K562 (cell line): Measurements from ENCODE around the gene SUCO. TPM values are rescaled to one million over a fixed set of nuclear protein-coding genes. Genes with fewer than 3 reads are reported as not detected.

Experiments
- ATAC-seq: fragments of 200-7000 bp; cut with Tn5 transposase; 3 replicates; pipeline ENCODE4 v1.9.1; 2020; ENCODE audit warnings: moderate library complexity
- BruUV-seq: library from RNA; stranded (reverse); fragments of 400-500 nt; replicated peaks from 2 replicates; lab custom pipeline; 2021; lab: Mats Ljungman, UMichigan
- CTCF ChIA-PET: fragments of 300-600 bp; formaldehyde crosslinking; extraction: SDS; loops from one replicate; lab custom pipeline; 2021; ENCODE audit warnings: low intra/inter-chr PET ratio; lab: Yijun Ruan, JAX
- POLR2A ChIA-PET: fragments of 300-600, 350-650 bp; sonication (Branson Sonifier 250); formaldehyde crosslinking; extraction: SDS; loops from one replicate; lab custom pipeline; 2021; ENCODE audit warnings: antibody characterized with exemption, inconsistent platforms; lab: Yijun Ruan, JAX
- DNase-seq, 4 experiments: peaks; one replicate each; pipeline versions ENCODE4 v3.0.0 to v3.0.0-alpha.2; 2011 to 2018; ENCODE audit warnings: low spot score in 3 of 4, mixed read lengths in 3 of 4; ENCODE audit errors: extremely low read depth in 1 of 4
- FAIRE-seq: peaks from 2 replicates; lab custom pipeline; 2011; peaks lifted over from hg19 to GRCh38; lab: Jason Lieb, UNC
- H2AFZ ChIP-seq: 2 replicates; pipeline ENCODE4 v1.6.0; 2011; ENCODE audit warnings: low read depth, low read length, control low read depth, inconsistent platforms
- H3K27ac ChIP-seq: fragments of 200-600 bp; 3 replicates; pipeline ENCODE4 v1.8.0; 2011; ENCODE audit warnings: low read depth, mild to moderate bottlenecking, control low read depth, inconsistent platforms, low read length, moderate library complexity, mixed read lengths; ENCODE audit errors: extremely low read depth
- H3K27me3 ChIP-seq, 2 experiments: fragments of 300-600 bp in 1 of 2; 2 replicates in 1 of 2; 3 replicates in 1 of 2; pipeline versions ENCODE4 v1.6.0 to v1.8.0; 2011; ENCODE audit warnings: inconsistent platforms in 2 of 2, low read length in 2 of 2, mild to moderate bottlenecking in 1 of 2, mixed read lengths in 1 of 2, moderate library complexity in 1 of 2; ENCODE audit not compliant: control insufficient read depth in 2 of 2, insufficient read depth in 2 of 2
- H3K36me3 ChIP-seq: fragments of 300-600 bp; 3 replicates; pipeline ENCODE4 v1.8.0; 2011; ENCODE audit warnings: mild to moderate bottlenecking, low read length, inconsistent platforms; ENCODE audit not compliant: control insufficient read depth, insufficient read depth
- H3K4me1 ChIP-seq, 2 experiments: fragments of 200-600 bp in 1 of 2; replicated peaks in 1 of 2; 2 replicates in 1 of 2; 3 replicates in 1 of 2; pipeline versions ENCODE4 v1.5.1 to v1.8.0; 2011; ENCODE audit warnings: inconsistent platforms in 2 of 2, low read length in 2 of 2, mild to moderate bottlenecking in 1 of 2, mixed read lengths in 1 of 2, moderate library complexity in 1 of 2; ENCODE audit not compliant: control insufficient read depth in 2 of 2, insufficient read depth in 2 of 2
- H3K4me2 ChIP-seq: 2 replicates; pipeline ENCODE4 v1.6.1; 2011; ENCODE audit warnings: low read length, control low read depth, inconsistent platforms, mixed read lengths; ENCODE audit not compliant: insufficient read depth
- H3K4me3 ChIP-seq: fragments of 200-600 bp; sonication (generic), shearing (Covaris generic); 2 replicates; pipeline ENCODE4 v1.5.1; 2016; ENCODE audit warnings: control low read depth, inconsistent platforms
- H3K79me2 ChIP-seq: fragments of 200-600 bp; 3 replicates; pipeline ENCODE4 v1.8.0; 2011; ENCODE audit warnings: low read length, inconsistent platforms; ENCODE audit not compliant: control insufficient read depth, insufficient read depth
- H3K9ac ChIP-seq, 2 experiments: 2 replicates each; pipeline versions ENCODE4 v1.6.0 to v1.6.1; 2011; ENCODE audit warnings: low read depth in 2 of 2, low read length in 2 of 2, control low read depth in 1 of 2, inconsistent platforms in 1 of 2, mild to moderate bottlenecking in 1 of 2, mixed read lengths in 1 of 2; ENCODE audit not compliant: insufficient read depth in 1 of 2
- H3K9me1 ChIP-seq: one replicate; pipeline ENCODE4 v1.6.0; 2011; ENCODE audit warnings: inconsistent platforms, mild to moderate bottlenecking, low read length, moderate library complexity; ENCODE audit not compliant: control insufficient read depth, insufficient read depth
- H3K9me3 ChIP-seq: replicated peaks from 2 replicates; pipeline ENCODE4 v1.5.1; 2011; ENCODE audit warnings: low read depth, low read length, inconsistent platforms; ENCODE audit not compliant: control insufficient read depth, insufficient read depth
- H4K20me1 ChIP-seq: replicated peaks from 2 replicates; pipeline ENCODE4 v1.6.1; 2011; ENCODE audit warnings: low read length, inconsistent platforms, mixed read lengths; ENCODE audit not compliant: control insufficient read depth, insufficient read depth
- FOXJ3 ChIP-seq: sonication (generic); formaldehyde crosslinking; IDR thresholded peaks from 2 replicates; pipeline ENCODE4 v1.4.0; 2020; ENCODE audit warnings: mild to moderate bottlenecking, missing genetic modification reagents
- MCM7 ChIP-seq, 2 experiments: fragments of 450-650 bp; IDR thresholded peaks; 2 replicates each; pipeline ENCODE4 v1.6.1; 2016 to 2018
- TOE1 ChIP-seq, 2 experiments: fragments of 450-650 bp in 1 of 2; sonication (generic) in 1 of 2; formaldehyde crosslinking in 1 of 2; IDR thresholded peaks; 2 replicates each; pipeline versions ENCODE4 v1.7.1 to v1.8.0; 2016 to 2022; ENCODE audit warnings: borderline replicate concordance in 2 of 2, mild to moderate bottlenecking in 2 of 2, antibody characterized with exemption in 1 of 2, inconsistent platforms in 1 of 2, low read depth in 1 of 2, missing genetic modification reagents in 1 of 2, moderate library complexity in 1 of 2
- WGBS: fragments of 100-300 bp; shearing (Covaris generic); methylation state at CpG from one replicate; pipeline ENCODE4 v1.1.6; 2016; ENCODE audit warnings: low coverage, mixed read lengths; ENCODE audit not compliant: insufficient coverage; ENCODE audit errors: missing lambda C conversion rate; 5-methylcytosine and 5-hydroxymethylcytosine counted together
- in situ Hi-C: fragments of 300-500 bp; cut with MboI; formaldehyde crosslinking; loops from 4 replicates; pipeline ENCODE4 v1.15.0; 2018; ENCODE audit warnings: inconsistent platforms, mixed read lengths
- intact Hi-C: fragments of 100-400 bp; cut with micrococcal nuclease; formaldehyde crosslinking; loops from 2 replicates; pipeline ENCODE4 v1.14.2; 2022
- polyA plus RNA-seq, 8 experiments: library from polyadenylated mRNA; depleted of rRNA in 4 of 8; stranded (reverse) in 5 of 8; unstranded in 3 of 8; fragments of >200 nt; fragmentation: Nextera tagmentation in 2 of 8; fragmentation: Illumina TruSeq in 1 of 8; extraction: Ambion mirVana in 2 of 8; extraction: Trizol in 1 of 8; gene quantifications; 2 replicates each; pipeline versions ENCODE4 v1.2.1 to v1.2.3, GENCODE V29; 2011 to 2014; ENCODE audit warnings: inconsistent platforms in 1 of 8, missing spikeins in 1 of 8
- total RNA-seq, 7 experiments: library from RNA; depleted of rRNA in 6 of 7; stranded (reverse); fragments of >200 nt in 6 of 7; fragmentation: Illumina TruSeq in 2 of 7; extraction: Trizol in 2 of 7; gene quantifications; 2 replicates each; pipeline versions ENCODE4 v1.2.1 to v1.2.3, GENCODE V29; 2011 to 2021; ENCODE audit warnings: low replicate concordance in 1 of 7
- TF ChIP-seq, protein P1 (sequence below): sonication (generic); formaldehyde crosslinking; IDR thresholded peaks from 2 replicates; pipeline ENCODE4 v1.5.0; 2020; ENCODE audit warnings: missing genetic modification reagents
- TF ChIP-seq, protein P2 (sequence below): fragments of 250-450 bp; sonication (Bioruptor Pico); IDR thresholded peaks from 2 replicates; pipeline ENCODE4 v1.8.0; 2022; ENCODE audit warnings: inconsistent platforms
- TF ChIP-seq, protein P3 (sequence below): fragments of 450-650 bp; formaldehyde crosslinking; IDR thresholded peaks from 2 replicates; pipeline ENCODE4 v1.4.0; 2020; ENCODE audit warnings: mild to moderate bottlenecking, mixed read lengths

SUCO gene
- total and polyA plus RNA-seq, 9 of the 15 experiments (the other 6 are each of a cell fraction or from before 2014, with no cell fraction given): 2.5 to 20.6 (median 14.3) TPM

DNA sequence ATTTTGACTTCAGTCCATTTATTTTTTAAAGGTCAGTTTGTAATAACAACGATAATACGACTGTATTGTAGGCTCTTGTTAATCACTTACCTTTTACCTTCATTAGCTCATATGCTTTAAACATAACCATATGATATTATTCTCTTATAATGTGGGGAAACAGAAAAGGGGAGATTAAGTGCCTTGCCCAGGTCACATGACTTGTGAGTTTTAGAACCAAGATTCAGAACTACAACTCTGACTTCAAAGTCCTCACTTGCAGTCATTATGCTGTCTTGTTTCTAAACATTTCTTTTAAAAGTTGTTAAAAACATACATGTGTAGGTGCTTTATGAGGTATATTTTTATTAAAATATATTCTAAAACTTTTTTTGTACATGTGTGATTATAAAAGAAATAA, 41.1 kb downstream of the SUCO start:
- BruUV-seq: no TSS peak
- intact Hi-C loops (no loop called here), in situ Hi-C loops (no loop called here)
- Histone ChIP-seq H3K9ac (no peak overlapping the region), H4K20me1 (no peaks in the 10 kb centered on the region), H2AFZ (no peak overlapping the region), H3K36me3 (peaks cover 47% of the 10 kb centered on the region), H3K27me3 (no peaks in the 10 kb centered on the region), H3K9me1 (no peaks in the 10 kb centered on the region), H3K79me2 (no peaks in the 10 kb centered on the region), H3K27ac (no peak overlapping the region), H3K4me2 (no peak overlapping the region), H3K9me3 (peaks cover 4% of the 10 kb centered on the region; the same call in 1 of the 2 replicates), H3K4me3 (no peak overlapping the region), H3K4me1 (no peaks in the 10 kb centered on the region)
- TF ChIP-seq, protein P1, sequence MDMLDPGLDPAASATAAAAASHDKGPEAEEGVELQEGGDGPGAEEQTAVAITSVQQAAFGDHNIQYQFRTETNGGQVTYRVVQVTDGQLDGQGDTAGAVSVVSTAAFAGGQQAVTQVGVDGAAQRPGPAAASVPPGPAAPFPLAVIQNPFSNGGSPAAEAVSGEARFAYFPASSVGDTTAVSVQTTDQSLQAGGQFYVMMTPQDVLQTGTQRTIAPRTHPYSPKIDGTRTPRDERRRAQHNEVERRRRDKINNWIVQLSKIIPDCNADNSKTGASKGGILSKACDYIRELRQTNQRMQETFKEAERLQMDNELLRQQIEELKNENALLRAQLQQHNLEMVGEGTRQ: peak; percentile 11; the same call in 1 of the 2 replicates
- TF ChIP-seq, protein P2, sequence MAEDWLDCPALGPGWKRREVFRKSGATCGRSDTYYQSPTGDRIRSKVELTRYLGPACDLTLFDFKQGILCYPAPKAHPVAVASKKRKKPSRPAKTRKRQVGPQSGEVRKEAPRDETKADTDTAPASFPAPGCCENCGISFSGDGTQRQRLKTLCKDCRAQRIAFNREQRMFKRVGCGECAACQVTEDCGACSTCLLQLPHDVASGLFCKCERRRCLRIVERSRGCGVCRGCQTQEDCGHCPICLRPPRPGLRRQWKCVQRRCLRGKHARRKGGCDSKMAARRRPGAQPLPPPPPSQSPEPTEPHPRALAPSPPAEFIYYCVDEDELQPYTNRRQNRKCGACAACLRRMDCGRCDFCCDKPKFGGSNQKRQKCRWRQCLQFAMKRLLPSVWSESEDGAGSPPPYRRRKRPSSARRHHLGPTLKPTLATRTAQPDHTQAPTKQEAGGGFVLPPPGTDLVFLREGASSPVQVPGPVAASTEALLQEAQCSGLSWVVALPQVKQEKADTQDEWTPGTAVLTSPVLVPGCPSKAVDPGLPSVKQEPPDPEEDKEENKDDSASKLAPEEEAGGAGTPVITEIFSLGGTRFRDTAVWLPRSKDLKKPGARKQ (CRISPR knock-in tag): no peak
- TF ChIP-seq TOE1 (IDR thresholded peaks at IDR 0.05; ENCODE audit: borderline replicate concordance) (peak; percentile 40; the same call in 1 of the 2 replicates), TOE1 (CRISPR knock-in tag; IDR thresholded peaks at IDR 0.05; ENCODE audit: borderline replicate concordance, low read depth) (no peak), FOXJ3 (CRISPR knock-in tag) (no peak), MCM7 (IDR thresholded peaks at IDR 0.05) (no peak)
- TF ChIP-seq, protein P3, sequence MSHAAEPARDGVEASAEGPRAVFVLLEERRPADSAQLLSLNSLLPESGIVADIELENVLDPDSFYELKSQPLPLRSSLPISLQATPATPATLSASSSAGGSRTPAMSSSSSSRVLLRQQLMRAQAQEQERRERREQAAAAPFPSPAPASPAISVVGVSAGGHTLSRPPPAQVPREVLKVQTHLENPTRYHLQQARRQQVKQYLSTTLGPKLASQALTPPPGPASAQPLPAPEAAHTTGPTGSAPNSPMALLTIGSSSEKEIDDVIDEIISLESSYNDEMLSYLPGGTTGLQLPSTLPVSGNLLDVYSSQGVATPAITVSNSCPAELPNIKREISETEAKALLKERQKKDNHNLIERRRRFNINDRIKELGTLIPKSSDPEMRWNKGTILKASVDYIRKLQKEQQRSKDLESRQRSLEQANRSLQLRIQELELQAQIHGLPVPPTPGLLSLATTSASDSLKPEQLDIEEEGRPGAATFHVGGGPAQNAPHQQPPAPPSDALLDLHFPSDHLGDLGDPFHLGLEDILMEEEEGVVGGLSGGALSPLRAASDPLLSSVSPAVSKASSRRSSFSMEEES (CRISPR knock-in tag): peak; percentile 91
- FAIRE-seq (no peak), ATAC-seq (no peak), DNase-seq (no peak)
- POLR2A ChIA-PET: no interaction called here
- CTCF ChIA-PET: no interaction called here
- 93% methylated on average over 2 of the region's 2 CpGs for WGBS
